Activated T-helper 1 cell treated with anti-CD3 and anti-CD28 coated beads, Interleukin-12 subunit alpha, Interleukin-12 subunit beta, Interleukin-2, Interleukin-4 antibody, amounts not matched to agents 30 ng/mL and 10 ng/mL and 1 ng/mL, durations not matched to agents 14 hours and 24 hours and 36 hours (primary cell): ENCODE results near the gene PPP2R5A. TPM values are rescaled to one million over a fixed set of nuclear protein-coding genes. Genes with fewer than 3 reads are reported as not detected.
A peak's percentile ranks its signal among the peaks of the same experiment; 100 is the strongest.
"Not testable (repeated sequence)": the region's sequence is repeated elsewhere in the genome, so short reads cannot be mapped to it uniquely, and the experiment has no call there.

Experiments
- DNase-seq: peaks from one replicate; pipeline ENCODE4 v3.0.0; 2021; ENCODE audit warnings: low spot score
- H3K27ac Mint-ChIP-seq: one replicate; pipeline ENCODE4 v1.8.0; 2021; ENCODE audit warnings: mild to moderate bottlenecking, mixed read lengths
- H3K27me3 Mint-ChIP-seq: one replicate; pipeline ENCODE4 v1.8.0; 2022; ENCODE audit warnings: mild to moderate bottlenecking, moderate library complexity, mixed read lengths; ENCODE audit not compliant: insufficient read depth
- H3K36me3 Mint-ChIP-seq: one replicate; pipeline ENCODE4 v1.8.0; 2021; ENCODE audit warnings: low read depth, mixed read lengths
- H3K4me1 Mint-ChIP-seq: one replicate; pipeline ENCODE4 v1.8.0; 2021; ENCODE audit warnings: low read depth, mixed read lengths
- H3K4me3 Mint-ChIP-seq: one replicate; pipeline ENCODE4 v1.8.0; 2021; ENCODE audit warnings: mild to moderate bottlenecking, moderate library complexity, mixed read lengths
- H3K9me3 Mint-ChIP-seq: one replicate; pipeline ENCODE4 v1.8.0; 2021; ENCODE audit warnings: mixed read lengths
- intact Hi-C: fragments of 100-400 bp; cut with micrococcal nuclease; formaldehyde crosslinking; loops from one replicate; pipeline ENCODE4 v1.15.1; 2024
- total RNA-seq: library from RNA; stranded (reverse); gene quantifications from 2 replicates; pipeline ENCODE4 v1.2.3, GENCODE V29; 2022

The PPP2R5A gene
- total RNA-seq, 1 donor from 2014 or later: 46.4 TPM

GRCh38 chr1:212271823-212272485, 13.3 kb upstream of the PPP2R5A start:
- no peak overlapping the region for H3K4me3 Mint-ChIP-seq
- H3K27me3 Mint-ChIP-seq: peaks cover 21% of the 10 kb centered on the region
- H3K36me3 Mint-ChIP-seq: no peaks in the 10 kb centered on the region
- no peak for DNase-seq
- intact Hi-C loops: no loop called here
- H3K4me1 Mint-ChIP-seq: peaks cover 9% of the 10 kb centered on the region
- no peak overlapping the region for H3K27ac Mint-ChIP-seq
- no peaks in the 10 kb centered on the region for H3K9me3 Mint-ChIP-seq

DNA sequence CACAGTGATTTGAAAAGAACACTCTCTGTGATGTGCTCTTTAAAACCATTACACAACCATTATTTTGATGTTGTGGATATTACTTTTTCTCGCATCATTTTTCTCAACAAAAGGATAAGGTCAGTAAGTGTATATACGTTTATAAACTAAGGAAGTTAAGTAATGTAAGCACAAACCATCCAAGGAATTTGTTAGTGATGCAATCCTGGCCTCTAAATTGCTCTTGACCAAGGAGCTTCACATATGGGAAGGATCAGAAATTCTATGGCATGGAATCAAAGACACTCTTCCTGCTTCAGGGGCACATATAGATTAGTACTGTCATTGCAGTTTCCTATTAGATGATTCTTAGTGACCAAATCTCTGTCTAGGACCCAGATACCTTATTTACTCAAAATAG, 3.6 kb upstream of the PPP2R5A start:
- Mint-ChIP-seq H3K4me3 (no peak overlapping the region), H3K36me3 (peaks cover 4% of the 10 kb centered on the region), H3K27me3 (peaks cover 7% of the 10 kb centered on the region), H3K9me3 (no peaks in the 10 kb centered on the region), H3K4me1 (peaks cover 22% of the 10 kb centered on the region), H3K27ac (no peak overlapping the region)
- intact Hi-C loops: loop anchor here (5.0 to 10.0 kb wide), 3 partner anchors 179 to 323 kb away; partner anchors contain the start of gene ATF3
- DNase-seq: no peak

DNA sequence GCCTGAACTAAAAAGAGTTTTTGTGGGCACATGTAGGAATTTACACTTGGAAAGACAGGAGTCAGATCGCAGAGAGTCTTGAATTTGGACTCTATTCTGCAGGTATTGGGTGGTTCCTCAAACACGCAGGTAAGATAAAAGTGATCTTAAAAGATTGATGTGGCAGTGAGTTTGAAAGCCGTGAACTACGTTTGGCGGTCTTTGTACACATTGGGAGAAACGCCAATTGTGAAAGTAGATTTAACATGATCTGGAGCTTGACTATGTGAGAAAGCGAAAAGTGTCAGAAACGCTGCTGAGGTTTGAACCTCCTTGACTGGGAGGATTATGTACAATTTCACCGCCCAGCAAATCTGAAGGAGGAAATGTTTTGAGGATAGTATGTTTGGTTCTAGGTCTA, 1.5 kb upstream of the PPP2R5A start:
- peak overlapping the region; percentile 91 for H3K4me3 Mint-ChIP-seq
- H3K4me1 Mint-ChIP-seq: peaks cover 39% of the 10 kb centered on the region
- H3K27me3 Mint-ChIP-seq: peaks cover 5% of the 10 kb centered on the region
- intact Hi-C loops: loop anchor here (2.0 to 10.0 kb wide), 5 partner anchors 19 to 609 kb away; partner anchors contain the start of genes ATF3 and NEK2
- no peak for DNase-seq
- peaks cover 5% of the 10 kb centered on the region for H3K36me3 Mint-ChIP-seq
- H3K9me3 Mint-ChIP-seq: no peaks in the 10 kb centered on the region
- peak overlapping the region; percentile 99 for H3K27ac Mint-ChIP-seq

GRCh38 chr1:212284332-212284743, 872 bp upstream of the PPP2R5A start:
- H3K9me3 Mint-ChIP-seq: no peaks in the 10 kb centered on the region
- DNase-seq: no peak
- H3K27ac Mint-ChIP-seq: peak overlapping the region; percentile 99
- H3K27me3 Mint-ChIP-seq: peaks cover 5% of the 10 kb centered on the region
- intact Hi-C loops: loop anchor here (2.0 to 10.0 kb wide), 5 partner anchors 18 to 610 kb away; partner anchors contain the start of genes ATF3 and NEK2
- peaks cover 45% of the 10 kb centered on the region for H3K4me1 Mint-ChIP-seq
- peaks cover 8% of the 10 kb centered on the region for H3K36me3 Mint-ChIP-seq
- H3K4me3 Mint-ChIP-seq: peak overlapping the region; percentile 91

- peak overlapping the region; percentile 95 for H3K27ac Mint-ChIP-seq
- no peaks in the 10 kb centered on the region for H3K9me3 Mint-ChIP-seq
- H3K36me3 Mint-ChIP-seq: peaks cover 13% of the 10 kb centered on the region
- intact Hi-C loops: loop anchor here (1.0 to 10.0 kb wide), 19 partner anchors 9 to 707 kb away; partner anchors contain the start of genes ATF3, DTL, INTS7 and LPGAT1
- H3K27me3 Mint-ChIP-seq: peaks cover 2% of the 10 kb centered on the region
- peak; percentile 68 for DNase-seq
- H3K4me1 Mint-ChIP-seq: peaks cover 59% of the 10 kb centered on the region
- H3K4me3 Mint-ChIP-seq: peak overlapping the region; percentile 97
Observed at GRCh38 chr1:212285685-212286555, 710 bp downstream of the PPP2R5A start.

- Mint-ChIP-seq H3K9me3 (no peaks in the 10 kb centered on the region), H3K36me3 (peaks cover 16% of the 10 kb centered on the region)
Observed at GRCh38 chr1:212286556-212287131, 1.4 kb downstream of the PPP2R5A start.

GRCh38 chr1:212287261-212287895, 2.2 kb downstream of the PPP2R5A start:
- Mint-ChIP-seq H3K27me3 (peaks cover 2% of the 10 kb centered on the region), H3K4me1 (peaks cover 70% of the 10 kb centered on the region), H3K27ac (peak overlapping the region; percentile 81), H3K4me3 (peak overlapping the region; percentile 97), H3K36me3 (peaks cover 18% of the 10 kb centered on the region), H3K9me3 (no peaks in the 10 kb centered on the region)
- intact Hi-C loops: loop anchor here (1.0 to 10.0 kb wide), 9 partner anchors 80 to 606 kb away; partner anchors contain the start of genes ATF3, LPGAT1 and NENF
- no peak for DNase-seq

More at GRCh38 chr1:212286556-212287131, 1.4 kb downstream of the PPP2R5A start:
- no peak for DNase-seq
- intact Hi-C loops: loop anchor here (1.0 to 10.0 kb wide), 10 partner anchors 67 to 605 kb away; partner anchors contain the start of genes ATF3, LPGAT1 and NENF
- Mint-ChIP-seq H3K4me1 (peaks cover 64% of the 10 kb centered on the region), H3K4me3 (peak overlapping the region; percentile 97), H3K27me3 (peaks cover 2% of the 10 kb centered on the region), H3K27ac (peak overlapping the region; percentile 95)

DNA sequence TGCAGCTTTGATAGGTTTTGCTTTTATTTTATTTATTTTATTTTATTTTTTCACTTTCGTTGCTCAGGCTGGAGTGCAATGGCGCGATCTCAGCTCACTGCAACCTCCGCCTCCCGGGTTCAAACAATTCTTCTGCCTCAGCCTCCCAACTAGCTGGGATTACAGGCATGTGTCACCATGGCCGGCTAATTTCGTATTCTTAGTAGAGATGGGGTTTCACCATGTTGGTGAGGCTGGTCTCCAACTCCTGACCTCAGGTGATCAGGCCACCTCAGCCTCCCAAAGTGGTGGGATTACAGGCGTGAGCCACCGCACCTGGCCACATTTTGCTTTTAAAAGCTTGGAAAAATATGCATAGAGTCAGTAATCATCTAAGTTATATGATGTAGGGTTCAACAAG, 2.8 kb downstream of the PPP2R5A start:
- not testable (repeated sequence) for H3K9me3 Mint-ChIP-seq, H3K27me3 Mint-ChIP-seq, DNase-seq
- Mint-ChIP-seq H3K36me3 (peaks cover 18% of the 10 kb centered on the region), H3K27ac (peak overlapping the region; percentile 36), H3K4me1 (peaks cover 73% of the 10 kb centered on the region), H3K4me3 (peak overlapping the region; percentile 84)
- intact Hi-C loops: loop anchor here (1.0 to 10.0 kb wide), 9 partner anchors 79 to 607 kb away; partner anchors contain the start of genes ATF3, LPGAT1 and NENF

- Mint-ChIP-seq H3K27ac (no peak overlapping the region), H3K9me3 (no peaks in the 10 kb centered on the region), H3K36me3 (peaks cover 19% of the 10 kb centered on the region), H3K27me3 (no peaks in the 10 kb centered on the region), H3K4me1 (peaks cover 73% of the 10 kb centered on the region), H3K4me3 (peak overlapping the region; percentile 84)
- DNase-seq: no peak
- intact Hi-C loops: loop anchor here (5.0 to 10.0 kb wide), 6 partner anchors 79 to 456 kb away; partner anchors contain the start of genes ATF3 and LPGAT1
Observed at GRCh38 chr1:212288615-212289014, 3.4 kb downstream of the PPP2R5A start.

- intact Hi-C loops: loop anchor here (5.0 to 10.0 kb wide), 6 partner anchors 78 to 457 kb away; partner anchors contain the start of genes ATF3 and LPGAT1
- peaks cover 19% of the 10 kb centered on the region for H3K36me3 Mint-ChIP-seq
- H3K4me3 Mint-ChIP-seq: peak overlapping the region; percentile 64
- no peak overlapping the region for H3K27ac Mint-ChIP-seq
- no peak for DNase-seq
- H3K4me1 Mint-ChIP-seq: peaks cover 72% of the 10 kb centered on the region
- no peaks in the 10 kb centered on the region for H3K9me3 Mint-ChIP-seq
- H3K27me3 Mint-ChIP-seq: no peaks in the 10 kb centered on the region
Observed at GRCh38 chr1:212289262-212290077, 4.3 kb downstream of the PPP2R5A start.

- peaks cover 83% of the 10 kb centered on the region for H3K4me1 Mint-ChIP-seq
Observed at GRCh38 chr1:212290608-212291007, 5.4 kb downstream of the PPP2R5A start.

More at GRCh38 chr1:212290608-212291007, 5.4 kb downstream of the PPP2R5A start:
- H3K4me3 Mint-ChIP-seq: peak overlapping the region; percentile 19
- DNase-seq: no peak
- no peaks in the 10 kb centered on the region for H3K9me3 Mint-ChIP-seq
- intact Hi-C loops: loop anchor here (1.0 kb wide), 1 partner anchor 220 kb away; no protein-coding TSS in a partner anchor
- no peaks in the 10 kb centered on the region for H3K27me3 Mint-ChIP-seq
- H3K36me3 Mint-ChIP-seq: peaks cover 19% of the 10 kb centered on the region
- no peak overlapping the region for H3K27ac Mint-ChIP-seq
